ACC112 (cell line): ENCODE data around the gene KIF3A.

Source experiments
- H2AFZ ChIP-seq: fragments of 200-600 bp; sonication (generic); one replicate; pipeline ENCODE4 v1.6.0; 2017; ENCODE audit warnings: antibody characterized with exemption, low read length; ENCODE audit not compliant: unreplicated experiment
- H3K27ac ChIP-seq: fragments of 200-600 bp; sonication (generic); 2 replicates; pipeline ENCODE4 v1.5.1; 2014; ENCODE audit warnings: low read depth, mild to moderate bottlenecking, antibody characterized with exemption, low read length, moderate library complexity
- H3K27me3 ChIP-seq: fragments of 200-600 bp; sonication (generic); 2 replicates; pipeline ENCODE4 v1.6.1; 2014; ENCODE audit warnings: mild to moderate bottlenecking, antibody characterized with exemption, low read length, moderate library complexity, mixed read lengths; ENCODE audit not compliant: insufficient read depth
- H3K36me3 ChIP-seq: fragments of 200-600 bp; sonication (generic); 2 replicates; pipeline ENCODE4 v1.6.1; 2016; ENCODE audit warnings: mild to moderate bottlenecking, antibody characterized with exemption, low read length, moderate library complexity, mixed read lengths; ENCODE audit not compliant: insufficient read depth
- H3K4me1 ChIP-seq: fragments of 200-600 bp; sonication (generic); one replicate; pipeline ENCODE4 v1.6.1; 2016; ENCODE audit warnings: low read length, mixed read lengths; ENCODE audit not compliant: insufficient read depth, unreplicated experiment, control insufficient read depth
- H3K4me3 ChIP-seq: fragments of 200-600 bp; sonication (generic); 2 replicates; pipeline ENCODE4 v1.5.1; 2014; ENCODE audit warnings: mild to moderate bottlenecking, low read depth, low read length
- H3K79me2 ChIP-seq: fragments of 200-600 bp; sonication (generic); one replicate; pipeline ENCODE4 v1.6.0; 2016; ENCODE audit warnings: low read length; ENCODE audit not compliant: control insufficient read depth, unreplicated experiment, insufficient read depth

The KIF3A gene

DNA sequence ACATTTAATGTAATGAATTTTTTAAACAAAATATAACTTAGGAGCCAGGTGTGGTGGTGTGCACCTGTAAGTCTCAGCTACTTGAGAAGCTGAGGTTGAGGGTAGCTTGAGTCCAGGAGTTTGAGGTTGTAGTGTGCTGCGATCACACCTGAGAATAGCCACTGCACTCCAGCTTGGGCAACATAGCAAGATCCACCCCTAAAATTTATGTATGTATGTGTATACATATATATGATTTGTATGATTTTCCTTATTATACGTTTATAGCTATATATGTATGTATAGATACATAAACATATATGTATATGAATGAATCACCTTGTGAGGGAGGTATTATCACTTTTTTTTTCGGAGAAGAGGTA lies 9.2 kb upstream of the KIF3A start:
- H3K36me3 ChIP-seq, result no peaks in the 10 kb centered on the region
- peaks cover 12% of the 10 kb centered on the region for H3K4me1 ChIP-seq
- no peak overlapping the region for H2AFZ ChIP-seq
- H3K79me2 ChIP-seq, result no peaks in the 10 kb centered on the region
- peaks cover 57% of the 10 kb centered on the region for H3K27me3 ChIP-seq
- H3K27ac ChIP-seq, result no peak overlapping the region
- no peak overlapping the region for H3K4me3 ChIP-seq

DNA sequence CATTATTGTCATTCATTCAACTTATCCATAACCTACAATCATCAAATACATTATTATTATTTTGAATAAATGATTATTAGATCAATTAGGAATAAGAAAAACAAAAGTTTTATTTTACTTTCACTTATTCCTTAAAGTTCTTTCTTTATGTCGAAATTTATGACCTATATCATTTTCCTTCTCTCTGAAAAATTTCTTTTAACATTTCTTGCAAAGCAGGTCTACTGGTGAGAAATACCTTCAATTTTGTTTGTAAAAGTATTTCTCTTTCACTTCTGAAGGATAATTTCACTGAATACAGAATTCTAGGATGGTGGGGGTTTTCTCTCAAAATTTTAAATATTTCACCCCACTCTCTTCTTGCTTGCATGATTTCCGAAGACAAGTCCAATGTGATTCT lies 7.3 kb upstream of the KIF3A start:
- Histone ChIP-seq H2AFZ (no peak overlapping the region), H3K4me1 (no peaks in the 10 kb centered on the region), H3K4me3 (no peak overlapping the region), H3K27me3 (peaks cover 54% of the 10 kb centered on the region), H3K27ac (no peak overlapping the region), H3K79me2 (no peaks in the 10 kb centered on the region), H3K36me3 (no peaks in the 10 kb centered on the region)

DNA sequence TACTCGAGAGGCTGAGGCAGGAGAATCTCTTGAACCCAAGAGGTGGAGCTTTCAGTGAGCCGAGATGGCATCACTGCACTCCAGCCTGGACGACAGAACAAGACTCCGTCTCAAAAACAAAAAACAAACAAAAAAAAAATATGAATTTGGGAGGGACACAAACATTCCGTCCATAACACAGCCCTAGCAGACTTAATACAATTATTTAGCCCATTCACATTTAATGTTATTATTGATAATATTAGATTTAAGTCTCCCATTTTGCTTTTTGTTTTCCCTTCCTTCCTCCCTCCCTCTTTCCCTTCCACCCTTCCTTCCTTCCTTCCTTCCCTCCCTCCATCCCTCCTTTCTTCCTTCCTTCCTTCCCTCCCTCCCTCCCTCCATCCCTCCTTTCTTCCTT lies 5.3 kb upstream of the KIF3A start:
- H3K4me3 ChIP-seq, result no peak overlapping the region
- no peaks in the 10 kb centered on the region for H3K4me1 ChIP-seq
- no peaks in the 10 kb centered on the region for H3K36me3 ChIP-seq
- H2AFZ ChIP-seq, result no peak overlapping the region
- no peak overlapping the region for H3K27ac ChIP-seq
- peaks cover 35% of the 10 kb centered on the region for H3K27me3 ChIP-seq
- no peaks in the 10 kb centered on the region for H3K79me2 ChIP-seq

DNA sequence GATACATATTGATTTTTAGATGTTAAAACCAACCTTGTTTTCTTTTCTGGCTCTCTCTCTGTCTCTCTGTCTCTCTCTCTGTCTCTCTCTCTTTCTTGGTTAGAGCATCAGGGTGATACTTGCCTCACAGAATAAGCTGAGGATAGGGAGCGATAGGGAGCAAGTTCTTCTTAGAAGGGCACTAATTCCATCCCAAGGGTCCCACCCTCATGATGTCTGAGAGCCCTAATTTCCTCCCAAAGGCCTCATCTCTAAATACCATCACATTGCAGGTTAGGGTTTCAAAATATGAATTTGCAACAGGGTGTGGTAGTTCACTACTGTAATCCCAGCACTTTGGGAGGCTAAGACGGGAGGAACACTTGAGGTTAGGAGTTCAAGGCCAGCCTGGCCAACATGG lies 4.8 kb upstream of the KIF3A start:
- Histone ChIP-seq H3K79me2 (no peaks in the 10 kb centered on the region), H3K4me1 (no peaks in the 10 kb centered on the region), H3K4me3 (no peak overlapping the region)

DNA sequence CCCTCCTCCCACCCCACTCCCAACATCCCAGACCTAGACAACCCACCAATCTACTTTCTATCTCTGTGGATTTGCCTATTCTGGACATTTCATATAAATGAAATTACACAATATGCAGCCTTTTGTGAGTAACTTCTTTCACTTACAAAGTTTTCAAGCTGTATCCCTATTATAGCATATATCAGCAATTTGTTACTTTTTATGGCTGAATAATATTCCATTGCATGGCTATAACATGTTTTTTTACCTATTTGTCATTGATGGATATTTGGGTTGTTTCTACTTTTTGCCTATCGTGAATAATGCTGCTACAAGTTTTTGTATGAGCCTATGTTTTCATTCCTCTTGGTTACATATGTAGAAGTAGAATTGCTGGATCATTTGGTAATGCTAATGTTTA lies 1.9 kb upstream of the KIF3A start:
- Histone ChIP-seq H2AFZ (no peak overlapping the region), H3K4me3 (no peak overlapping the region), H3K27ac (no peak overlapping the region), H3K4me1 (peaks cover 6% of the 10 kb centered on the region), H3K79me2 (peaks cover 6% of the 10 kb centered on the region), H3K27me3 (peaks cover 8% of the 10 kb centered on the region; the same call in 1 of the 2 replicates), H3K36me3 (no peaks in the 10 kb centered on the region)

More for the DNA sequence above, 4.8 kb upstream of the KIF3A start:
- H3K36me3 ChIP-seq, result no peaks in the 10 kb centered on the region
- H3K27ac ChIP-seq, result no peak overlapping the region
- H3K27me3 ChIP-seq, result peaks cover 30% of the 10 kb centered on the region
- no peak overlapping the region for H2AFZ ChIP-seq

DNA sequence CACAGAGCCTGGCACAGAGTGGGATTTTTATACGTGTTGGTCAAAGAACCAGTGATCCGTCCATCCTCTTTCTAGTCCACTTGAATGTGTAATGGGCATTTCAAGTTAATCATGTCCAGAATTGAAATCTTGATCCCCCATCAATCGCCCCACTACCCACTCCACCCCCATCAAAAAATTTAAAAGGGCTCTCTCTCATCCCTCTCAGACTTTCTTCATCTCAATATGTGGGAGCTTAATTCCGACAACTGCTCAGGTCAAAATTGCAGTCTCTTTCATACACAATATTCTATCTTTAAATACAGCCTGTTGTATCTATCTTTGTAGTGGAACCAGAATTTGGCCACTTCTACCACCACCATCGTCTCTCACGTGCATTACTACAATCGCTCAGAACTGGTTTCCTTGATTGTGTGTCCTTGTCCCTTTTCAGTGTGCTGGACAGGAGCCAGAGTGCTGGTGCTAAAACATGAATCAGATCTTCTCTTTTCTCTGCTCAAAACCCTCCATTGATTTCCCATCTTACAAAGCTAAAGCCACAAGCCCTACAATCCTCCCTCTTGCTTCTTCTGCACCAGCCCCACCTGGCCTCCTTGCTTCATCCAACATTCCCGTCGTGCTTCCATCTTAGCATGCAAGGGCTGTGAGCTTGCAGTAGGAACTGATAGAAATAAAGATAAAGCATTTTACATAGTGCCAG lies 786 bp upstream of the KIF3A start:
- no peak overlapping the region for H3K27ac ChIP-seq
- H3K36me3 ChIP-seq, result no peaks in the 10 kb centered on the region
- peaks cover 8% of the 10 kb centered on the region; the same call in 1 of the 2 replicates for H3K27me3 ChIP-seq
- H3K4me3 ChIP-seq, result peak overlapping the region; percentile 77
- peak overlapping the region; percentile 88 for H2AFZ ChIP-seq
- peaks cover 6% of the 10 kb centered on the region for H3K79me2 ChIP-seq
- peaks cover 6% of the 10 kb centered on the region for H3K4me1 ChIP-seq

DNA sequence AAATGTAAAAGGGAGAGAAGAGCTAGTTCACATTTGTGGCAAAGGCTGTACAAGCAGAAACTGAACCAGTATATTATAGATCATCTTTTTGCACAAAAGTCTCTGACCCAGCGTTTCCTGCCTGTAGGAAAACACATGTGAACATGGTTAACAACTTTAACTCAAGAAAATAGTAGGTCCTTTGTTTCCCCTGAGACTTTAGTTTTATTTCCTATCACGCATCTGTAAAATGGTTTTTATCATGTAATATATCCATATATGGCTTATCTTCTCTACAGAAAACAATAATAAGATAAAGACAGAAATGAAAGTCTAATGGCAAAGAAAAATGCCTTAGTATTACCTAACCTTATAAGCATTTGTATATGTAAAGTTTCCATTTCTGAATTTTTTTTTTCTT lies 2.7 kb downstream of the KIF3A start:
- Histone ChIP-seq H3K4me3 (no peak overlapping the region), H3K27ac (no peak overlapping the region), H3K4me1 (peaks cover 6% of the 10 kb centered on the region), H2AFZ (no peak overlapping the region), H3K79me2 (peaks cover 6% of the 10 kb centered on the region), H3K27me3 (no peaks in the 10 kb centered on the region), H3K36me3 (no peaks in the 10 kb centered on the region)

DNA sequence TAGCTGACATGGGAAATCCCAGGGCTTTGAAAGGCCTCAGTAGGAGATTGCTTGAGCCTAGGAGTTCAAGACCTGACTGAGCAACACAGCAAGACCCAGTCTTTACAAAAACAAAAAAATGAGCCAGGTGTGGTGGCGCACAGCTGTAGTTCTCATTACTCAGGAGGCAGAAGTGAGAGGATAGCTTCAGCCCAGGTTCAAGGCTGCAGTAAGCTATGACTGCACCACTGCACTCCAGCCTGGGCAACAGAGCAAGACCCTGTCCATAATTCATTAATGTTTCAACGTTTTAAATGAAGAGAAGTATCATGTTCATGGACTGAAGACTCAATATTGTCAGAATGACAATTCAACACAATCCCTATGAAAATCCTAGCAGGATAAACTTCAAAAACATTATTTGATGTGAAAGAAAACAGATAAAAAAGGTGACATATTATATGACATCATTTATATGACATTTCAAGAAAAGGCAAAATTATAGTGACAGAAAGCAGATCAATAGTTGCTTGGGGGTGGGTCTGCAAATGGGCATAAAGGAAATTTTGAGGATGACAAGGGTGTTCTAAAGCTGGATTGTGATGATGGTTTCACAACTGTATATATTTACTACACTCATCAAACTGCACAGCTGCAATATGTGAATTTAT lies 3.7 kb downstream of the KIF3A start:
- H3K36me3 ChIP-seq, result no peaks in the 10 kb centered on the region
- no peaks in the 10 kb centered on the region for H3K27me3 ChIP-seq
- H3K4me3 ChIP-seq, result no peak overlapping the region
- H3K79me2 ChIP-seq, result peaks cover 6% of the 10 kb centered on the region
- H2AFZ ChIP-seq, result no peak overlapping the region
- H3K4me1 ChIP-seq, result peaks cover 6% of the 10 kb centered on the region
- no peak overlapping the region for H3K27ac ChIP-seq

DNA sequence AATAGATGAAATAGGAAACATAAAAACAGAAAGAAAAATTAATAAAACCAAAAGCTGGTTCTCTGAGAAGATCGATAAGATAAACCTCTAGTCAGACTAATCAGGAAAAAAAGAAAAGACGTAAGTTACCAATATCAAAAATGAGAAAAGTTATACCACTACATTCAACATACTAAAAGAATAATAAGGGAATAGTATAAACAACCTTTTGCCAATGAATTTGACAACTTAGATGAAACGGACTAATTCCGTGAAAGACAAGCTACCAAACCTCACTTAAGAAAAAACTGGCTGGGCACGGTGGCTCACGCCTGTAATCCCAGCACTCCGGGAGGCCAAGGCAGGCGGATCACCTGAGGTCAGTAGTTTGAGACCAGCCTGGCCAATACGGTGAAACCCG lies 7.5 kb downstream of the KIF3A start:
- Histone ChIP-seq H3K4me3 (no peak overlapping the region), H3K4me1 (no peaks in the 10 kb centered on the region)

DNA sequence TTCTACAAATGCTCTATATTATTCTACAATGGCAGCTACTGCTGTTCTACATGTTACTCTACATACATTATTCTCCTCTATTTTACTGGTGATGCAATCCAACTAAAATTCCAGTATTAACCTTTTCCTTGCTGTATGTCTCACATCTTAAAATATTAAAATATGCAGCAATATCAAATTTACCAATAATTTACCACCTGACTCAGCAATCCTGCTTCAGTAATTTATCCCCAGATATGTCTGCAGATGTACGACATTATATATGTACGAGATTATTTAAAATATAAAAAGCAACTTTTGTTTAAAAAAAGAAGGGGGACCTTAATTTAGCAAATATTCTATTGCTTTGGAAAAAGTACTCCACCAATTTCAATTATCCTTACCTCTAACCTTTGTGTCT lies 11.6 kb downstream of the KIF3A start:
- H2AFZ ChIP-seq, result no peak overlapping the region
- H3K79me2 ChIP-seq, result no peaks in the 10 kb centered on the region
- H3K36me3 ChIP-seq, result no peaks in the 10 kb centered on the region
- no peaks in the 10 kb centered on the region for H3K4me1 ChIP-seq
- no peak overlapping the region for H3K27ac ChIP-seq
- H3K27me3 ChIP-seq, result no peaks in the 10 kb centered on the region
- no peak overlapping the region for H3K4me3 ChIP-seq

More for the DNA sequence above, 7.5 kb downstream of the KIF3A start:
- Histone ChIP-seq H3K79me2 (no peaks in the 10 kb centered on the region), H3K36me3 (no peaks in the 10 kb centered on the region), H3K27me3 (no peaks in the 10 kb centered on the region), H3K27ac (no peak overlapping the region), H2AFZ (no peak overlapping the region)
